HG03060 (cell line): ENCODE results near the gene RNF150.

Experiments used
- ATAC-seq: cut with Tn5 transposase; IDR thresholded peaks from one replicate; pipeline ENCODE4 v1.9.1; 2021; ENCODE audit warnings: low read depth, moderate number of reproducible peaks; ENCODE audit not compliant: unreplicated experiment

Gene RNF150

DNA sequence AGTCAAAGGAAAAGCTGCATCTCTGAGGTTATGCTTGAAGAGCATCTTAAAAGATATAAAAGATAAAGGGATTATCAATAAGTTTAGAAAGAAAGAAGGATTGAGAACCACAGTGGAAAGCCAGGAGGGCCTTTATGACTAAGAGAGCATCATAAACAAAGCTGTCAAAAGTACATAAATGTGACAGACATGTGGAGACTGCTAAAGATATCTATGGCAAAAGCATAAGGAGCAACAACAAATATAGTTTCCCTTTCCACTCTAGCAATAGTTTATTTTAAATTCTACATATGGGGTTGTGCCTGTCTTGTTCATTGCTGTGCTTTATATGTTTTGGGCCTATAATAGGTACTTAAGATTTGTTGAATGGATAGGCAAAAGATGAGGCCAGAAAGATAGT, 97.3 kb downstream of the RNF150 start:
- ATAC-seq: no peak

GRCh38 chr4:141028024-141028529, 105.2 kb downstream of the RNF150 start:
- ATAC-seq: no peak

- no peak for ATAC-seq
These were observed 105.8 kb downstream of the RNF150 start for GRCh38 chr4:141027421-141027820.

DNA sequence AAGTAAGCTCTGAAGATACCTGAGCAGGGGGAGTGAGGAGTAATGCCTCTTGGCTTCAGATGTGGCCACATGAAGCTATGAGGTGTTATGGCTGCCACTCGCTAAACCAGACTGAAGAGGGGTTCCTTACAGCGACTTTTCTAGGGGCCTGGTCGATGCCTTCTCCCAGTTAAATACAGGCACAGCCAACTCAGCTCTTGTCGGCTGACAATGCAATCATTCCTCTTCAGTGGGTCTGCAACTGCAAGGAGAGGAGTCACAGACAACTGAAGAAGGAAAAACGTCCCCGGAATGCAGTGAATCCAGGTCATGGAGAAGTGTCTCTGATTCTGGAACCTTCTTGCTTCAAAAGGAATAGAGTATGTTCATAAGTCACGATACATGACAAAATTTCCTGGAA, 106.4 kb downstream of the RNF150 start:
- ATAC-seq: no peak

DNA sequence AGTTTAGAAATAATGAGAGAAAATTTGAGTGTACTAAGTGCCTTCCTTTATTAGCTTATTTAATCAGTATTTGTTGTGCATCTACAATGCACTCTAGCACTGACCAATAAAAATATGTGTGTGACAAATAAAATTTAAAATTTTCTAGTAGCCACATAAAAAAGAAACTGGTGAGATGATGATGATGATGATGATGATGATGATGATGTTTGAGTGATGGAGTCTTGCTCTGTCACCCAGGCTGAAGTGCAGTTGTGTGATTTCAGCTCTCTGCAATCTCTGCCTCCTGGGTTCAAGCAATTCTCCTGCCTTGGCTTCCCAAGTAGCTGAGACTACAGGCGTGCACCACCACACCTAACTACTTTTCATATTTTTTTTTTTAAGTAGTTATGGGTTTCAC, 110.2 kb downstream of the RNF150 start:
- ATAC-seq: no peak

DNA sequence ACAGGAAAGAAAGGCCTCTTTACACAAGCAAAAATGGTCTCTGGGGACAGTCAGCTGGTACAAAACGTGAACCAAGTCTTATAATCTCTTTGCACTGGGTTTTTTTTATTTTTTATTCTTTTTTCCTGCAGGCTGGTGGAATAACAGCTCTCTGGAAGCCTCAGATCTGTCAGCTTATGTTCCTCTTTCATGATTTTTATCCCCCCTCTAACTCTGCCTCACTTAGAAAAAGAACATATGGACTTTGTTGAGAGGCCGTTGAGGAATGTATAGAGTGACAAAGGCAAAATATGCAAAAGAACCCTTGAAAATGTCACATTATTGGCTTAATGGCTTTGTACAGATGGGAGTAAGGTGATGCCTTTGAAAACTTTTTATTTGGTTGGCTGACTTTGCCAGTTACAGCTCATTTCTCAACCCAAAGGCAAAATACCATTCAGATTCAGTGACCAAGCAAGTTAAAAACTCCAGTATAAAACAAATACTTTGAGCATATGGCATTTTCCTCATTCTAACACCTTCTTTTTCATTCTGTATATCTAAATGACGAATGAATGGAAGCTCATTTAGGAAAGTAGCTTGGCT, 111.1 kb downstream of the RNF150 start:
- no peak for ATAC-seq

DNA sequence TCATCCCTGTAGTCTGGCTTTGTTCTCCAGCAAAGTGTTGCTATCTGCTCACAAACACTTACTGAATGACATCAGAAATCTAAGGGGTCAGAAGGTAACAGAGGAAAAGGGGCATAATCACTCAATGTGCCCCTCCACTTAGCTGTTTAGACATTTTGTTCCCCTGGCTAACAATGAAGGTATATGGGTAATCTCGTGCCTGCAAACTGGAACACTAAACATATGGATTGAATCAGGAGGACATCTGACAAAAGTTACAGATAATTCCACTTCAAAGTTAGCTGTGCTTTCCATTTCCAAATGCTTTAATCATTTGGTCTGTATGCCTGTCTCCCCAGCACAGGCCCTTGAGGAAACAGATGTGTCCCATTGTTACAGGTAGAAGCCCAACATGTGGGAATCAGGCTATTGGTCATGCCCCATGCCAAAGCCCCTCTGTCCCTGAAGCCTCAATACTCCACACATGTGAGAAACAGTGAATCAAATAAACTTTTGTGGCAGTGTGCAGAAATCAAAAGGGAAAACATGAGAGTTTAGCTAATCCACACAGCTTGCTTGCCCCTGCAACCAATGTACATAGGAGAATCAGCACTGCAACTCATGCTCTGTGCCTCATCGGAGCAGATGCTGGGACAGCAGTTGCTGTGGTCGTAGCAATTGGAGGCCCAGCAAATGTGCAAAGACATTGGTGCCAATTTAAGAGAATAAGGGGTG, 111.7 kb downstream of the RNF150 start:
- ATAC-seq: no peak

DNA sequence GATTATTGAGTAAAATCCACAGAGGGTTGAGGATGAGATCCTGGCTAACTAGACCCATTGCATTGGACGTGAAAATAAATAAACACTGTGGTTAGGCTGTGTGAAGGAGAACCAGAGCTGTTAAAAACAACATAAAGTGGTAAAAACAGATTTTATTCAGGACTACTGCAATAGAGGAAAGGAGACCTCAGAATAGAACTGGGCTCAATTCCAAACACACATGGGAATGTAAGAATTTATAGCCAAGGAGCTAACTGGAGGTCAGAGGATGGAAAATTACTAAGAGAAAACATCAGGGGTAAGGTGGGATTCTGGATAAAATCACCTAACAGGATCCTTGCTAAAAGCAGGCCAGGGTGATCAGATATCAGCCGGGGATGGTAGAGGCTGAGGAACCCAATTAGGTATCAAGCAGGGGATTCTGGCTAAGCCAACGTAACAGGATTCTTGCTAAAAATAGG, 112.4 kb downstream of the RNF150 start:
- ATAC-seq: no peak

DNA sequence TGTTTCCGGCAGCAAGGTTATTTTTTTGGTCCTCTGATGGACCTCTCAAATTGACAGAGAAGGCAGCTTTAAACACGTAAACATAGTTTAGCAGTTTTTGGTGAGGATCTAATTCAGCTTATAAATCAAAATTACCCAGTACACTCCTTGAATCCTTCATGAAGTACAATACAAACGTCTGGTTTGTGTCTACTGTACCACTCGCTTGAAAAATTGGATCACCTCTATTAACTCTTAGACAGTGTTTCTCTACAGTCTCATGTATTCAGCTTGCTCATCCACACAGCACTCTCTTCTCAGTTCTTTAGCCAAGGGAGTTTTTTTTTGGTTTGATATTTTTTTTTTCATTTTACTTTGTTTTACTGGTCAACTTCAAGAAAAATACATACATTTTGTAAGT, 113.5 kb downstream of the RNF150 start:
- ATAC-seq: no peak

- no peak for ATAC-seq
These were observed 117.0 kb downstream of the RNF150 start for GRCh38 chr4:141016117-141016798.

DNA sequence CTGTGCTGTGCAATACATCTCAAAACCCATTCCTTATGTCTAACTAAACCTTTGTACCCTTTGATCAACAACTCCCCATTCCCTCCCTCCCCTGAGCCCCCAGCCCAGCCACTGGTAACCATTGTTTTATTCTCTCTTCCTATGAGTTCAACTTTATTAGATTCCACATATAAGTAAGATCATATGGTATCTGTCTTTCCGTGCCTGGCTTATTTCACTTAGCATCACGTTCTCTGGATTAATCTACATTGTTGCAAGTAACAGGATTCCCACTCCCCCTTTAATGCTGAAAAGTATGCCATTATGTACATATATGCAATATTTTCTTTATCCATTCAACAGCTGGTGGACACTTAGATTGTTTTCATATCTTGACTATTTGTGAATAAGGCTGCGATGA, 119.4 kb downstream of the RNF150 start:
- ATAC-seq: no peak

GRCh38 chr4:141011901-141012315, 121.4 kb downstream of the RNF150 start:
- no peak for ATAC-seq

- ATAC-seq: no peak
These were observed 123.3 kb downstream of the RNF150 start for GRCh38 chr4:141009931-141010330.

GRCh38 chr4:141009129-141009528, 124.1 kb downstream of the RNF150 start:
- ATAC-seq: no peak

DNA sequence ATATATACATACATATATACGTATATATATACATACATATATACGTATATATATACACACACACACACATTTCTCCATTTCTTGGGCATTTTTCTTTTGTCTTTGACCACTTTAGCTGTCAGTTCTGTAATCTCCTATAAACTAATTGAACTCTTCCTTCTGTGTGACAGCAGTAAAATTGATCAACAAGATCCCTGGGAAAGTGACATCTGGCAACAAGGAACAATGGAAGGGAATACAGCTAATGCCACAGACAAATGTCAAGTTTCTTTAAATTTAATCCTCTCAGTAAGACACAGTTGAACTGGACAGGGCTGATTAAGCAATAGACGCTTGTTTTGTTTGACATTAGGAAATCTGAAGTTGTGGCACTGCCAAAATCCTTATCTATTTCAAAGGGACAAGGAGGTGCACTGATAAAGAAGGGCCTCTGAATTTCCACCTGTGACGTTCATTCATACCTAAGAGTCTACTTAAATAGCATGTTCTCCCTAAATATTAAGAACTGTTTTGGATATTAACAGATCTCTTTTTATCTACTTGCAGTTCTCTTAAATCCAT, 126.9 kb downstream of the RNF150 start:
- ATAC-seq: no peak

GRCh38 chr4:141004823-141005222, 128.4 kb downstream of the RNF150 start:
- no peak for ATAC-seq

DNA sequence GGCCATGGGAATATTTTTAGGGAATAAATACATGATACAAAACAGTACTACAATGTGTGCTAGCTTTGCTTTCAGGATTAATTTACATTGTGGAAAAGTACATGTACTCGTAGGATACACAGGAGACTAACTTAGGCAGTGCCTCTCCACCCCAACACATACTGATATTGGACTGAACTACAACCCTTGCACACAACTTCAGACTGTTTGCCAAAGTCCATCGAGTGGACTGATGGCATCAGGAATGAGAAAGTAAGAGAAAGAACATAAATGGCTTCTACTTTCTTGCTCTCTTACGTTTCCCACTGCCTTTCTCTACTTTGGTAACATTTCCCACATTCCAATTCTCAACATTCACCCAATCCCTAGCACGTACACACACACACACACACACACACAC, 130.1 kb downstream of the RNF150 start:
- ATAC-seq: no peak

DNA sequence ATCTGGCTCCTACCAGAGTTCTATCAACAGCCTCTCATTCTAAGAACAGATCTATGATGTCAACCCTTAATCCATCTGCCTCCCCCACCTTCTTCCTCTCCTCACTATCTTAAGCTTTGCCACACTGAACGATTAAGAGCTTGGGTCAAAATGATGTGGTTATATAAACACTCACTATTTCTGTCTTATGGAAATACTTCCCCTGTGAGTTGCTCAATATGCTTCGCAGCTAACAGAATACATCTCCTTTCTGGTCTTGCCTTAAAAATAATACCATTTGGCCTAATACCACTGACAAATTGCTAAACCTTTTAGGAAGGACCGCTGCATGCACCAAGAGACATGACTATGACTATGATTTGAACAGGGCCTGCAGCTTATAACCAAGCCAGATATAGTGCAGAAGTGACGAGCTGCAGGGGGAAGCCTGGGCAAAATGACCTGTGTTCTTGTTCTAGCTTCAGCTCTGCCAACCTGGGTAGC, 130.9 kb downstream of the RNF150 start:
- ATAC-seq: no peak

DNA sequence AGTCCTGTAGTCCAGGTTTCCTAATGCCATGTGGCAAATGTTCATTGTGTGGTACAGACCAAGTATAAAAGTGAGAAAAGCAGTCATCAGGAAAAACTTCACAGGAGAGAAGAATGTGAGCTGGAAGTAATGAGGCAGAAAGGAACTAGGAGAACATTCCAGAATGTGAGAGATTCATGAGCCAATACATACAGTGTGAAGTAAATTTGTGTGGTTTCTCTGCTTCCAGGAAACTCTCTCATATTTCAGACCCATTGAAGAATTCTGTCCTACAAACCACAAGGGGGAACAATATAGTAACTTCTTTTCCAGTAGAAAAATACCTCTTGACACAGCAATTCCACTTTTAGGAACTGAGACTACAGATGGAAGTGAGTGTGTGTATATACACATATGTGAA, 136.5 kb downstream of the RNF150 start:
- ATAC-seq: no peak

GRCh38 chr4:140995058-140995457, 138.2 kb downstream of the RNF150 start:
- ATAC-seq: no peak

DNA sequence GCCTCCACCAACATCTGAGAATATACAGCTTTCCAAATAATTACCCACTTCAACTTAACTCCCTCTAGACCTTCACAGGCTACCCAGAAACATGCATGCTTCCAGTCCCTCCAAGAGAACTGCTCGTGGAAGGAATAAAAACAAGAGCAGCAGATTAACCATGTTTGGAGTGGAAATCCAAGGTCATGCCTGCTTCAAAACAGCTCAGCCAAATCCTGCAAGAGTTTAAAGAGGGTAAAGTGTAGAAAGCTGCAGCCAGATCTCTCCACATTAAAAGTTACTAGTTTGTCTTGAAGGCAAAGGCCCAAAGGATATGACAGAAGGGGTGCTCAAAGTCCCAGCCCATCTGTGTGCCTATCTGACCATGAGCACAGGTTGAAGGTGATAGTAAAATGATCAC, 139.3 kb downstream of the RNF150 start:
- no peak for ATAC-seq
